ENCODE data around the gene XRCC5. TPM values are rescaled to one million over a fixed set of nuclear protein-coding genes. Genes with fewer than 3 reads are reported as not detected.

XRCC5 gene
- total RNA-seq, 6 experiments from 2014 or later, result 92.0 to 131 (median 106) TPM

- no CpG with 5 or more reads among the region's 1 CpG for WGBS (ENCODE audit: insufficient coverage, low coverage, low lambda C conversion rate, missing lambda C conversion rate)
- H3K36me3 ChIP-seq, result peaks cover 9 to 53% (median 20%) of the 10 kb centered on the region in 4 donors
- H3K9me3 ChIP-seq, result no peaks in the 10 kb centered on the region
- no peak for TF ChIP-seq CTCF (IDR thresholded peaks at IDR 0.05)
- TF ChIP-seq POLR2A (IDR thresholded peaks at IDR 0.05), result no peak
- no peaks in the 10 kb centered on the region for H3K27me3 ChIP-seq
- no peak overlapping the region for H3K27ac ChIP-seq
- ATAC-seq (no peak), DNase-seq (no peak)
- H3K4me3 ChIP-seq, result no peak overlapping the region
- intact Hi-C loops (cut with DNase I), result loop anchor here in 1 of 2 donors (10.0 kb wide), 1 partner anchor 288 kb away; no protein-coding TSS in a partner anchor
- peaks cover 0 to 32% (median 8%) of the 10 kb centered on the region in 4 donors for H3K4me1 ChIP-seq
Observed at GRCh38 chr2:216116418-216116817, 7.3 kb downstream of the XRCC5 start.

GRCh38 chr2:216117561-216118340 is 8.6 kb downstream of the XRCC5 start:
- H3K36me3 ChIP-seq, result peaks cover 9 to 53% (median 22%) of the 10 kb centered on the region in 4 donors
- no peak for ATAC-seq

GRCh38 chr2:216118474-216118873 is 9.3 kb downstream of the XRCC5 start:
- intact Hi-C loops (cut with DNase I), result loop anchor here in 1 of 2 donors (10.0 kb wide), 1 partner anchor 286 kb away; no protein-coding TSS in a partner anchor
- 73% methylated on average over 1 of the region's 1 CpG for WGBS (ENCODE audit: insufficient coverage, low coverage, low lambda C conversion rate, missing lambda C conversion rate)
- no peaks in the 10 kb centered on the region for H3K27me3 ChIP-seq
- no peaks in the 10 kb centered on the region for H3K9me3 ChIP-seq
- H3K4me1 ChIP-seq, result peaks cover 0 to 32% (median 8%) of the 10 kb centered on the region in 4 donors
- TF ChIP-seq POLR2A (IDR thresholded peaks at IDR 0.05), result no peak
- TF ChIP-seq CTCF (IDR thresholded peaks at IDR 0.05), result no peak
- ATAC-seq, result peak; percentile 38 to 52 (median 46)
- no peak for DNase-seq
- peak overlapping the region in 2 of 3 donors; percentile 13 to 23 for H3K27ac ChIP-seq
- H3K4me3 ChIP-seq, result no peak overlapping the region
- H3K36me3 ChIP-seq, result peaks cover 9 to 53% (median 27%) of the 10 kb centered on the region in 4 donors

More at GRCh38 chr2:216117561-216118340, 8.6 kb downstream of the XRCC5 start:
- Histone ChIP-seq H3K9me3 (no peaks in the 10 kb centered on the region), H3K27me3 (no peaks in the 10 kb centered on the region), H3K27ac (peak overlapping the region in 1 of 3 donors; percentile 13), H3K4me3 (no peak overlapping the region), H3K4me1 (peaks cover 0 to 32% (median 8%) of the 10 kb centered on the region in 4 donors)
- WGBS (ENCODE audit: insufficient coverage, low coverage, low lambda C conversion rate, missing lambda C conversion rate), result 80% methylated on average over 4 of the region's 4 CpGs
- no peak for TF ChIP-seq POLR2A (IDR thresholded peaks at IDR 0.05)
- intact Hi-C loops (cut with DNase I), result loop anchor here in 1 of 2 donors (10.0 kb wide), 1 partner anchor 287 kb away; no protein-coding TSS in a partner anchor
- DNase-seq, result no peak

GRCh38 chr2:216119146-216119545 is 10.0 kb downstream of the XRCC5 start:
- WGBS (ENCODE audit: insufficient coverage, low coverage, low lambda C conversion rate, missing lambda C conversion rate), result 75% methylated on average over 2 of the region's 2 CpGs

More at GRCh38 chr2:216119146-216119545, 10.0 kb downstream of the XRCC5 start:
- Histone ChIP-seq H3K27me3 (no peaks in the 10 kb centered on the region), H3K36me3 (peaks cover 9 to 53% (median 29%) of the 10 kb centered on the region in 4 donors), H3K9me3 (no peaks in the 10 kb centered on the region), H3K4me1 (peaks cover 0 to 29% (median 8%) of the 10 kb centered on the region in 4 donors), H3K27ac (no peak overlapping the region), H3K4me3 (no peak overlapping the region)
- no peak for DNase-seq
- intact Hi-C loops (cut with DNase I), result loop anchor here in 1 of 2 donors (10.0 kb wide), 1 partner anchor 286 kb away; no protein-coding TSS in a partner anchor
- no peak for TF ChIP-seq POLR2A (IDR thresholded peaks at IDR 0.05)
- TF ChIP-seq CTCF (IDR thresholded peaks at IDR 0.05), result no peak
- ATAC-seq, result no peak
